NCI-H2107 treated with DMSO at 0.1 percent for 48 hours (cell line): ENCODE data around the gene ZNF689.
"Not testable (repeated sequence)": the region's sequence is repeated elsewhere in the genome, so short reads cannot be mapped to it uniquely, and the experiment has no call there.

Experiments
- DNase-seq: peaks from one replicate; lab custom pipeline; 2025; ENCODE audit not compliant: unreplicated experiment; lab: John Stamatoyannopoulos, UW

Gene ZNF689

DNA sequence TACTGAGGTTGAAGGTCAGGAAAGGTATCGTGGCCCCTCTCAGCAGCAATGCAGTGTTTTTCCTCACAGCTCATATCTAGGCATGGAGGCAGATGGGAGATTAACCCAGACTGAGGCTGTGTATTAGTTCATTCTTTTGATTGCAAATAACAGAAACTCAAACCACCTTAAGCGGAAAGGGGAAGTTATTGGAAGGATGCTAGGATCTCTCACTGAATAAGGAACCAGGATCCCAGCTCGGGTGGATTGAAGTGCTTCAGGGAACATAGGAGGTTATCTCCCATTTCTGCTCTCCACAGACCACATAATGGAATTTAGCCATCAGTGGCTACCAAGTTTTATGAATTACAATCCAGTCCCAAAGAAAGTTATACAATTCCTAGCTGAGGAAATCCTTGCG lies 8.2 kb downstream of the ZNF689 start:
- DNase-seq: no peak

DNA sequence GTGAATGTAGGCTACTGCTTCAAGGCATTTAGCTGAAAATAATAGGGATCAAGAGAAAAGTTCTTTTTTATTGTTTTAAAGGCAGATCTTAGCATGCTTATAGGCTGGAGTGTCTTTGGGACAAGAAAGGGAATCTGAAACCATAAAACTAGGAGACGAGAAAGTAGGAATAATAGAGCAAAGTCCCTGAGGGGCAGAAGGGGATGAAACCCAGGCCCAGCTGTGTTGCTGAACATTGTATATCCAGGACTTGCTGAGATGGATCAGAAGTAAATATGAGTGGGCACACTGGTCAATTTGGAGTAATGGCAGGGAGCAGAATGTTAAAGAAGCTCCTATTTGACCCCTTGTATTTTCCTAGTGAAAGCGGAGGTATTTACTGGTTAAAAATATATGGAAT lies 9.3 kb downstream of the ZNF689 start:
- DNase-seq: no peak

DNA sequence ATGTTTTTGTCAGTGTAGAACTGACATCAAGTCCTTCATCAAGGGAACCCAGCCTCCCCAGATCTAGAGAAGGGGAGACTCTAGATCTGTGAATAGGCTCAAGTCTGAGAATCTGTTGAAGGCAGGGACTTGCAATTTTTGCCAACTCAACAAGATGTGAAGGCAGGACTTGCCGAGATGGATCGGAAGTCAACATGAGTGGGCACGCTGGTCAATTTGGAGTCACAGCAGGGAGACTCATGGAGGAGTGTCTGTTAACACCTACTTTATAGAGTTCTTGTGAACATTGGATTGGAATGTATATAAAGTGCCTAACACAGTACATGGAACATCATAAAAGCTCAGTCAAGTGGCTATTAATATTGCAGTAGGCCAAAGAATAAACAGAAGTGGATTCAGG lies 10.0 kb downstream of the ZNF689 start:
- DNase-seq: no peak

DNA sequence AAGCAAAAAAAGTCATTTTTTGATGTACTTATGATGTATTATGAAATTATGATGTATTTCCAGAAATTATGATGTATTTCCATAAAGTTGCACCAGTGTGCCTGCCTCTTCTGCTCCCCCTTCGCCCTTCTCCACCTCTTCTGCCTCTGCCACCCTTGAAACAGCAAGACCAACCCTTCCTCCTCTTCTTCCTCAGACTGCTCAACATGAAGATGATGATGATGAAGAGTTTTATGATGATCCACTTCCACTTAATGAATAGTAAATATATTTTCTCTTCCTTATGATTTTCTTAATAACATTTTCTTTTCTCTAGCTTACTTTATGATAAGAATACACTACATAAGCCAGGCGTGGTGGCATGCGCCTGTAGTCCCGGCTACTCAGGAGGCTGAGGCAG lies 17.3 kb downstream of the ZNF689 start:
- no peak for DNase-seq

DNA sequence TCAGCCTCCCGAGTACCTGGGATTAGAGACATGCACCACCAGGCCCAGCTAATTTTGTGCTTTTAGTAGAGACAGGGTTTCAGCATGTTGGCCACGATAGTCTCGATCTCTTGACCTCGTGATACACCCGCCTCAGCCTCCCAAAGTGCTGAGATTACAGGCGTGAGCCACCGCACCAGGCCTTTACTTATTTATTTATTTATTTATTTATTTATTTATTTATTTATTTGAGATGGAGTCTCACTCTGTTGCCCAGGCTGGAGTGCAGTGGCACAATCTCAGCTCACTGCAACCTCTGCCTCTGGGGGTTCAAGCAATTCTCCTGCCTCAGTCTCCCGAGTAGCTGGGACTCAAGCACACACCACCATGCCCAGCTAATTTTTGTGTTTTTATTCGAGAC lies 19.3 kb downstream of the ZNF689 start:
- DNase-seq: not testable (repeated sequence)

DNA sequence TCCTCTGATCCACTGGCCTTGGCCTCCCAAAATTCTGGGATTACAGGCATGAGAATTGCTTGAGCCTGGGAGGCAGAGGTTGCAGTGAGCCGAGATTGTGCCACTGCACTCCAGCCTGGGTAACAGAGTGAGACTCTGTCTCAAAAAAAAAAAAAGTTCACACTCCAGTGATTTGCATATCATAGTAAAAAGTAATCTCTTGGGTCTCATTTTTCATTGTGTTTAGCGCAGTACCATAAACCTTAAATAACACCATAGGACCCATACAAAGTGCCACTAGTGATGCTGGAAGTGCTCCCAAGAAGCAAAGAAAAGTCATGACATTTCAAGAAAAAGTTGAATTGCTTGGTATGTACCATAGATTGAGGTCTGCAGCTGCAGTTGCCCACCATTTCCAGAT lies 20.6 kb downstream of the ZNF689 start:
- not testable (repeated sequence) for DNase-seq

DNA sequence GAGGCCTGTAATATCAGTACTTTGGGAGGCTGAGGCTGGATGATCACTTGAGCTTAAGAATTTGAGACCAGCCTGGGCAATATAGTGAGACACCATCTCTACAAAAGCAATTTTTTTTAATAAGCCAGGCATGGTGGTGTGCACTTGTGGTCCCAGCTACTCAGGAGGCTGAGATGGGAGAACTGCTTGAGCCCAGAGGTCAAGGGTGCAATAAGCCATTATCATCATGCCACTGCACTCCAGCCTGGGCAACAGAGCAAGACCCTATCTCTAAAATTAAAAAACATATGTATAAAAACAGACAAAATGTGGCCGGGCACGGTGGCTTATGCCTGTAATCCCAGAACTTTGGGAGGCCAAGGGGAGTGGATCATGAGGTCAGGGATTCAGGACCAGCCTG lies 21.5 kb downstream of the ZNF689 start:
- no peak for DNase-seq

DNA sequence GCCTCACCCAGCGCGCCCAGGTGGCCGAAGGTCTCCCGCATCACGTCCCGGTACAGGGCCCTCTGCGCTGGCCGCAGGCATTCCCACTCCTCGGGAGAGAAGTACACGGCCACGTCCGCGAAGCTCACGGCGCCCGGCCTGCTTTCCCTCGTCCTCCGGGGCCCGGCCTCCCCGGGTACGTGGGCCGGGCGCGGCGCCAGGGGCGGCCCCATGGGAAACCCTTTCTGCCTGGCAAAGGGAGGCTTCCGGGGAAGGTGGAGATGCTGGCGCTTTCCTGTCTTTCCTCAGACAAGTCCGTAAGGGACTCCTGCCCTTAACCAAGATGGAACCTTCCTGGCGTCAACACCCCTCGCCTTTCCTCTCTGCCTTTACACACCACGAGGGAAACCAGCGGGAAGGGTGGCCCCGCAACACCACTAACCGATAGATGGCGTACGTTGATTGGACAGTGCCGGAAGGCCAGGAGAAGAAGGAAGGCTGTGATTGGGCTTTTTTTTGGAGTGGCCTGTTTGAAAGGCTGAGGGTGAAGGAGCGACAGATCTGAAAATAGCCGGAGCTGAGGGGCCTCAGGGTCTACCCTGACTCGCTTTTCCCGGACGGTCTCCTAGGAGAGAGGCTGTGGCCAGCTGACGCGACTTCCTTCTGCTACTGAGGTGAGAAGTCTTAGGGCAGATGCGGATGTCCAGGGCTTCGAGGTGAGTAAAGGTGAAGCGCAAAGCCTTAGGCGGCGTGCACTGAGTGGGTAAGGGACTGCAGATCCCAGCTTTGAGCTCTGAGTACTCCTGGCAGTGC lies 24.6 kb downstream of the ZNF689 start, which contains the start of gene ZNF785:
ZNF785 (minus strand) TSS at position 298 of the 792 bp plus-strand sequence; CDS start at position 212, 86 bp downstream.
- peak; percentile 98 for DNase-seq

DNA sequence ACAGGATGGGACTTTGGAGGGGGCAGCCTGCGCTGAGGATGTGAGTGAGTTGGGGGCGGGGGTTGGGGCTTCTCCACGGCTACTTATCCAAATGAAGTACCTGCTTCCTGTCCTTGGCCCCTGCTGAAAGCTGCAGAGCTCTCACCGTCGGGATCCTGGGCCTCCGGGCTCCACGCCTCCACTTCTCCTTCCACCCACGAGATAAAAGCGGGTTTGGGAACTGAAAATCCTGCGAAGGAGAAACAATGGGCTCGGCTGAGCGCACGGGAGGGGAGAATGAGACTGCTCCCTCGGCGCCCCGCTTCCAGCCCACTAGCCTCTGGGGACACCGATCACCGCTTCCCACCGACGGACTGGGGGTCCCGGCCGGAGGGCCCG lies 25.2 kb downstream of the ZNF689 start:
- no peak for DNase-seq

DNA sequence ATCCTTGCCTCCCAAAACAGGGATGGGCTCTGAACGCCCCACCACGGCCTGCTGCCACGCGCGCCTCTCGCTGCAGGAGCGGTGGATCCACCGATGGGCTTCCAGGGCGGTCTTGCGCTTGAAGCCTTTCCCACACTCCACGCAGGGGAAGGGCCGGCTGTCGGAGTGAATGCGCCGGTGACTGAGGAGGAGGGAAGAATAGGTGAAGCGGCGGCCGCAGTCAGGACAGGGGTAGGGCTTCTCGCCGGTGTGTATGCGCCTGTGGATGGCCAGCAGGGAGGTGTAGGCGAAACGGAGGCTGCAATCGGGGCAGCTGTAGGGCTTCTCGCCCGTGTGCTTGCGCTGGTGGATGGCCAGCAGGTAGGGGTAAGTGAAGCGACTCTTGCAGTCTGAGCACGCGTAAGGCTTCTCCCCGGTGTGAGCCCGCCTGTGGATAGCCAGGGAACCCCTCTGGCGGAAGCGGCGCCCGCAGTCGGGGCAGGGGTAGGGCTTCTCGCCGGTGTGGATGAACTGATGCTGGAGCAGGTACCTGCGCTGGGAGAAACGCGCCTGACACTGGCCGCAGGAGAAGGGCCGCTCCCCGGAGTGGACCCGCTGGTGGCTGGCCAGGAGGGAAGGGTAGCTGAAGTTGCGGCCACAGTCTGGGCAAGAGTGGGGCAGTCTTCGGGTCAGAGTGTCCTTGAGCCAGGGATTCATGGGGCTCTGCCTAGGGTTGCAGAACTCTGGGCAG lies 27.4 kb downstream of the ZNF689 start:
- DNase-seq: no peak

DNA sequence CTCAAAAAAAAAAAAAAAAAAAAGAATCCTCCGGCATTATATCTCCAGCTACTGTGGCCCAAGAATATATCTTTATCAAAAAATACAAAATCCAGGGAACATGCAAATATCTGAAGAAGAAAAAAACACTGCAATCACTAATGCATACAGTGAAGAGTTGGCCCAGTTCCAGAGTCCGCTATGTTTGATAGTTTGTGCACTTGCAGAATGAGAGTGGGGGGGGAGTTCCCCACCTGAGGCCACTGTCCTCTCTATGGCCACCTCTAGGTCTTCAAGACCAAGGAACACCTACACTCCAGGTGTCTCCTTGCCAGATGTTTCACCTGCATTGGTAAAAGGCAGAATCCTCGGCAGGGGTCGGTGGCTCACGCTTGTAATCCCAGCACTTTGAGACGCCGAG lies 28.7 kb downstream of the ZNF689 start:
- DNase-seq: no peak

DNA sequence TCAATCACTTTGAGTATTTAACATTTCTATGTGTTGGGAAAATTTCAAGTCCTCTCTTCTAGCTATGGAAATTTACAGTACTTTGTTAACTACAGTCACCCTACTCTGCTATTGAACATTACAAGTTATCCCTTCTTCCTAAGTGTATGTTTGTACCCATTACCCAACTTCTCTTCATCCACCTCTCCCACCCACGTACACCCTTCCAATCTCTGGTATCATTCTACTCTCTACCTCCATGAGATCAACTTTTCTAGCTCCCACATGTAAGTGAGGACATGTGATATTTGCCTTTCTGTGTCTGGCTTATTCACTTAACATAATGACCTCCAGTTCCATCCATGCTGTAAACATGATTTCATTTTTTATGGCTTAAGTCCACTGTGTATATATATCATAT lies 35.5 kb downstream of the ZNF689 start:
- no peak for DNase-seq

DNA sequence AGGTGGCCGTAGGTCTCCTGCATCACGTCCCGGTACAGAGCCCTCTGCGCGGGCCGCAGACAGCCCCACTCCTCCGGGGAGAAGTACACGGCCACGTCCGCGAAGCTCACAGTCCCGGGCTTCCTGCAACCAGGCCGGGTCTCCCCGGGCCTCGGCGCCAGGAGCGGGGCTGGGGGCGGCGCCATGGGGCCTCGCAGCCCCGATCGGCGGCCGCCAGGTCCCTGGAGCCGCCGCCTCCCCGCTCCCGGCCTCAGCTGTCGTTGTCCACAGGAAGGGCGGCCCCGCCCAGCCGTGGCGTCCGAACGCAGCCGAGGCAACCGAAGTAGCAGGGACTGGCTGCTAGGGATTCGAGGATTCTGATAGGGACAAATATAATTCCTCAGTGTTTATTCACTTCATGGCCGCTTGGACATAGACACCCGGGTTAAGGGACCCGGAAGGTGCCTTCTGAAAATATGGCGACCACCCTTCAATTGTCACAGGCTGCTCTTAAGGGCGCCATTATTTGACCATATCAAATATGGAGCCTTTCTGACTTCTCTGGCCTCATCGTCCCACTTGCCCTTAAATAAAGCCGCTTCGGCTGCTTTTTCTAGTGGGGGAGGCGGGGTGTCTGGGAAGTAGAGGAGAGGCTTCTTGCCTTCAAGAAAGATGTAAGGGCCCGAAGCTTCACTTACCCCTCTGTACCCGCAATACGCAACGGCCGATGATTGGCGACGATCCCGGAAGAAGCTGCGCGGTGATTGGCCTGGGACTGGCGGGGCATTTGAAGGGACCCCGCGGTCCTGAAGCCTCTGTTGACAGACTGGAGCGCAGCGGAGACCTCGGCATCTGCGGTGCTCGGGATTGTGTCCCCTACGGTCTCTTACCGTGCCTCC lies 38.5 kb downstream of the ZNF689 start, which contains the start of gene ZNF688:
ZNF688 (minus strand) TSS at position 270 of the 878 bp plus-strand sequence; CDS start at position 185, 85 bp downstream.
- DNase-seq: peak; percentile 94

DNA sequence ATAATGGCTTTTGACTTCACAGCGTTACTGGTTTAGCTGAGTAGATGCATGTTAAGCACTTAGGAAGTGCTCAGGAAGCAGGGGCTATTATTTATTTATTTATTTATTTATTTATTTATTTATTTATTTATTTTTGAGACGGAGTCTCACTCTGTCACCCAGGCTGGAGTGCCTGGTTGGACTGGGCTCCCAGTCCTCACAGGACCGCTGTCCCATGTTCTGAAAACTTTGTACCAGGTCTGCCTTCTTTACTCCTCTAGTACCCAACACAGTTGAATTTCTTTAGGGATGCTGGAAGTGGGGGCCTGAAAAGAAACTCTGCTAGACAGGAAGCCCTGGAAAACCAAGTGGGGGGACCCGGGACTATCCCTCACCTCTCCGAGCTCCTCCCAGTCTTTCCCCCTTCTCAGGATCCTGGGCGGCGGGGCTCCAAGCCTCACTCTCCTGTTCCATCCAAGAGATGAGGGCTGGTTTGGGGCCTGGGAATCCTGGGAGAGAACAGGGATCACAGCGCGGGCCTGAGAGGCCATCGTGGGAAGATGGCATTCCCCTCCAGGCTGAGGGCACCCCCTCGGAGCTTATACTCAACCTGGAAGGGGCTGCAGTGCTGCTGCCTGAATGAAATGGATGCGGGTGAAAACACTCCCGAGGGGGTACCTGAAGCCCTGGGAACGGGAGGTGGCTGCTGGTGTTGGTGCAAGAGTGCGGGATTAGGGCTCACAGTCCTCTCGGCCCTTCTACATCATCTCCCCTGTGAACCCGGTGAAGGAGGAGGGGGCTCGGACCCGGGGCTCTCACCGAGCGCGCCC lies 39.3 kb downstream of the ZNF689 start:
- no peak for DNase-seq

DNA sequence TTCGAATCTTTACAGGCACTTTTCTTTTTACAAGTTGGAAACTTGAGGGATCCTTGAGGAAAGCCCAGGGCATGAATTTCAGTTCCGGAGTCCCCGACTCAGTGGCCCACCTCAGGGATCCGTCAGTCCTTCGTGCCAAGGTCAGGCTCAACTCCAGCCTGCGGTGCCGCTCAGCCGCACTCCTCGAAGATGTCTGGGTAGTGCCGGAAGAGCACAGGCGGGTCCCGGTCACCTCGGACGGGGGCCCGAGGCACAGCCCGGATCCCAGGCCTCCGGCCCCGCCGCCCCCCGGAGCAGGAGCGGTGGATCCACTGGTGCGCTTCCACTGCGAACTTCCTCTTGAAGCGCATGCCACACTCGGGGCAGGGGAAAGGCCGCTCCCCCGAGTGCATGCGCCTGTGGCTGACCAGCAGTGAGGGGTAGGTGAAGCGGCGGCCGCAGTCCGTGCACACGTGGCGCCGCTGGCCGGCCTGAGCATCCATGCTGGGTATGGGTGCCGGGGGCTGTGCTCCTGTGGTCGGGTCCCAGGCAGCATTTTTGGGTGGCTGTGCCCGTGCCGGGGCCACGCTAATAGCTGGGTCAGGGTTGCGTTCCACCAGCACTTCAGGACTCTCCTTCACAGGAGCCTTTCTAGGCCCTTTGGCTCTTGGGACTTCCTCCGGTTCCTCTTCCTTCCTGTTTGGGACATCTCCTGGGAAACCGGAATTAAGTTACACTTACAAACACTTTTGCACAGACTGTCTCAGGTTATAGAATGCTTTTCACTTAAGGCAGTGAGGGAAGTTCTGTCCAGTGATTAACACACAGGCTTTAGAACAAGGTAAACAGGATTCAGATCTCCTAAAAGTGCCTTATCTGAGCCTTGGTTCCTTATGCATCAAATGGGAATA lies 40.2 kb downstream of the ZNF689 start:
- DNase-seq: no peak

DNA sequence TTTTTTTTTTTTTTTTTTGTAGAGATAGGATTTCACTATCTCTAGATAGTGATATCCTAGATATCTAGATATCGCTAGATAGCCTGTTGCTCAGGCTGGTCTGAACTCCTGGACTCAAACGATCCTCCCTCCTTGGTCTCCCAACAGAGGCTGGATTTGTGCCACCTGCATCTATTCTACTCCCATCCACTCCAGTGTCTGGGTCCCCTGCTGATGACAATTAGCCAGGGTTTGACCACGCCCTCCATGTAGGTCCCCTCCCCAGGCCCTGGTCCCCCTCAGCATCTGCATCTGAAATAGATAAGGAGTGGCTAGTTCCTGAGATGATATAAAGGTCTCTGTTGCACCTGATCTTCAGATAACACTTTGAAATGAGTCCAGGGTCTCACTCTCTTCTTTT lies 40.9 kb downstream of the ZNF689 start:
- DNase-seq: no peak

DNA sequence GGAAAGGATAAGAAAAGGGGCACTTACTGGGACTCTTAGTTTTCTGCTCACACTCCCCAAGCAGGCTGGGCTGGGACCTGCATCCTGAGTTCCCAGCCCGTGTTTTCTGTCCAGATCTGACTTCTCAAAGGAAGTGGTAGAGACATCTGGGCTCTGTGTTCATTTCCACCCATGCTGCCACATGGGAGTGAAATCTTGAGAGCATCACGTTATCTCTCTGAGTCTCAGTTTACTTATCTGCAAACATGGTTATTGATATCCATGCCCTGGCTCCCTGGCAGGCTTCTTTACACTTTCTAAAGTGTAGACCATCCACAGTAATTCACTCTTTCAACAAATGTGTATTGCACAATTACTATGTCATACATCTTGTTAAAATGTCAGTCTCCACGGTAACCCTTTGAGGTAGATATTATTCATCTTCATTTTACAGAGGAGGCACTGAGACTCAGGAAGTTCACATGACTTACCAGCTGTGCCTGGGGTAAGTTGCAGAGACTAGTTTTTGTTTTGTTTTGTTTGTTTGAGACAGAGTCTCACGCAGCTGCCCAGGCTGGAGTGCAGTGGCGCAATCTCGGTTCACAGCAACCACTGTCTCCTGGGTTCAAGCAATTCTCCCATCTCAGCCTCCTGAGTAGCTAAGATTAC lies 42.1 kb downstream of the ZNF689 start:
- DNase-seq: peak; percentile 15

DNA sequence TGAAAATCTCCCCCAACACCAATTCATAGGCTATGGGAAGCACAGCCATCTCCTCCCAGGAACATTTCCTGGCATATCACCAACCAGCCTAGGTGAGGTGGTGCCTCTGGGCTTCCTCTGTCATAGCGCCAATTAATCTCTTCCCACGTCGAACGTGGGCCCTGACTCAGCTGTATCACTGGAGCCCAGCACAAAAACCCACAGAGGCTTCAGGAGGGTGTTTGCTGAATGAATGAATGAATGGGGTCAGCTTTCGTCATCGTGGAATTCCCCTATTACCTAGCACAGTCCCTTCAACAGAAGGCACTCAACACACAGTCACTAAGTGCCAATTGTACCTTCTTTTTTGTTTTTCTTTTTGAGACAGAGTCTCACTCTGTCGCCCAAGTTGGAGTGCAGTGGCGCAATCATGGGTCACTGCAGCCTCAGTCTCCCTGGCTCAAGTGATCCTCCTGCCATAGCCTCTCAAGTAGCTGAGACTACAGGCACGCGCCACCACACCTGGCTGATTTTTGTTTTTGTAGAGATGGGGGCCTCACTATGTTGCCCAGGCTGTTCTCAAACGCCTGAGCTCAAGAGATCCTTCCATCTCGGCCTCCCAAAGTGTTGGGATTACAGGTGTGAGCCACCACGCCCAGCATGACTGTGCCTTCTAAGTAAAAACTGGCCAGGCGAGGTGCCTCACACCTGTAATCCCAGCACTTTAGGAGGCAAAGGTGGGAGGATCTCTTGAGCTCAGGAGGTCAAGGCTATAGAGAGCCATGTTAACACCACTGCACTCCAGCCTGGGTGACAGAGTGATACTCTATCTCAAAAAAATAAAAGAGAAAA lies 42.8 kb downstream of the ZNF689 start:
- DNase-seq: no peak
